HCT116 (cell line): ENCODE results near the gene FPR2. TPM values are rescaled to one million over a fixed set of nuclear protein-coding genes. Genes with fewer than 3 reads are reported as not detected.
A peak's percentile ranks its signal among the peaks of the same experiment; 100 is the strongest.

Experiments used
- ATAC-seq: fragments of 200-7000 bp; cut with Tn5 transposase; 2 replicates; pipeline ENCODE4 v1.9.1; 2020; ENCODE audit warnings: mild to moderate bottlenecking, moderate library complexity
- BruUV-seq: library from RNA; stranded (reverse); fragments of 400-500 nt; replicated peaks from 2 replicates; lab custom pipeline; 2021; lab: Mats Ljungman, UMichigan
- CTCF ChIA-PET: fragments of 300-600 bp; sonication (Branson Sonifier 250); formaldehyde crosslinking; loops from one replicate; lab custom pipeline; 2021; ENCODE audit warnings: antibody characterized with exemption; lab: Charles Lee
- POLR2A ChIA-PET: fragments of 300-600, 350-600 bp; sonication (Branson Sonifier 250); formaldehyde crosslinking; loops from one replicate; lab custom pipeline; 2021; ENCODE audit warnings: antibody characterized with exemption; lab: Charles Lee
- RAD21 ChIA-PET, 2 experiments: fragments of 300-600 bp; sonication (Branson Sonifier 250); formaldehyde crosslinking; loops; one replicate each; lab custom pipeline; 2023; ENCODE audit warnings: low total read pairs in 2 of 2; ENCODE audit not compliant: uncharacterized antibody in 2 of 2, unreplicated experiment in 2 of 2, low non-redundant PET in 1 of 2; lab: Charles Lee
- DNase-seq: peaks from one replicate; pipeline ENCODE4 v3.0.0-alpha.2; 2010; ENCODE audit warnings: low read depth, low spot score
- H2AFZ ChIP-seq: fragments of 200-600 bp; shearing (Covaris generic), sonication (generic); 2 replicates; pipeline ENCODE4 v1.6.1; 2017; ENCODE audit warnings: low read depth, mixed run types, mixed read lengths, antibody characterized with exemption, low read length; ENCODE audit not compliant: poor library complexity, severe bottlenecking
- H3K27ac ChIP-seq: 2 replicates; pipeline ENCODE4 v1.5.1; 2012; ENCODE audit warnings: low read depth, low read length
- H3K27me3 ChIP-seq: fragments of 200-600 bp; sonication (generic); 2 replicates; pipeline ENCODE4 v1.6.1; 2016; ENCODE audit warnings: mixed run types, low read length, mixed read lengths; ENCODE audit not compliant: insufficient read depth
- H3K36me3 ChIP-seq, 2 experiments: fragments of 200-500 bp in 1 of 2; fragments of 200-600 bp in 1 of 2; sonication (Bioruptor generic) in 1 of 2; sonication (generic) in 1 of 2; 2 replicates each; pipeline versions ENCODE4 v1.5.1 to v1.6.1; 2014 to 2016; ENCODE audit warnings: low read length in 2 of 2, inconsistent platforms in 1 of 2, mixed read lengths in 1 of 2, mixed run types in 1 of 2; ENCODE audit not compliant: insufficient read depth in 2 of 2, control insufficient read depth in 1 of 2
- H3K4me1 ChIP-seq, 2 experiments: fragments of 200-600 bp in 1 of 2; sonication (generic) in 1 of 2; 2 replicates each; pipeline versions ENCODE4 v1.5.1 to v1.6.1; 2012 to 2017; ENCODE audit warnings: low read length in 2 of 2, inconsistent platforms in 1 of 2, mild to moderate bottlenecking in 1 of 2, mixed read lengths in 1 of 2, mixed run types in 1 of 2, moderate library complexity in 1 of 2; ENCODE audit not compliant: insufficient read depth in 2 of 2, control insufficient read depth in 1 of 2
- H3K4me2 ChIP-seq: fragments of 200-600 bp; sonication (generic); 2 replicates; pipeline ENCODE4 v1.6.1; 2017; ENCODE audit warnings: mixed run types, low read length, mixed read lengths
- H3K4me3 ChIP-seq, 2 experiments: fragments of 200-600 bp in 1 of 2; sonication (generic) in 1 of 2; replicated peaks in 1 of 2; 2 replicates each; pipeline ENCODE4 v1.5.1; 2011 to 2016; ENCODE audit warnings: low read length in 2 of 2, control low read depth in 1 of 2, low read depth in 1 of 2, mild to moderate bottlenecking in 1 of 2, mixed read lengths in 1 of 2, mixed run types in 1 of 2
- H3K79me2 ChIP-seq: fragments of 200-600 bp; sonication (generic); 2 replicates; pipeline ENCODE4 v1.6.1; 2017; ENCODE audit warnings: mild to moderate bottlenecking, mixed run types, low read length, moderate library complexity, mixed read lengths; ENCODE audit not compliant: insufficient read depth
- H3K9ac ChIP-seq: fragments of 200-600 bp; sonication (generic); 2 replicates; pipeline ENCODE4 v1.6.1; 2016; ENCODE audit warnings: low read length, mixed read lengths
- H3K9me2 ChIP-seq: fragments of 200-600 bp; sonication (generic), shearing (Covaris generic); 2 replicates; pipeline ENCODE4 v1.6.1; 2017; ENCODE audit warnings: mixed run types, mild to moderate bottlenecking, moderate library complexity; ENCODE audit not compliant: insufficient read depth
- H3K9me3 ChIP-seq, 2 experiments: fragments of 200-500 bp in 1 of 2; fragments of 200-600 bp in 1 of 2; sonication (Bioruptor generic) in 1 of 2; sonication (generic) in 1 of 2; 2 replicates each; pipeline ENCODE4 v1.6.1; 2014 to 2017; ENCODE audit warnings: low read length in 2 of 2, mixed read lengths in 2 of 2, inconsistent platforms in 1 of 2, low read depth in 1 of 2, mild to moderate bottlenecking in 1 of 2, mixed run types in 1 of 2, moderate library complexity in 1 of 2; ENCODE audit not compliant: control insufficient read depth in 1 of 2, insufficient read depth in 1 of 2
- H4K20me1 ChIP-seq: fragments of 200-600 bp; sonication (generic), shearing (Covaris generic); 2 replicates; pipeline ENCODE4 v1.6.1; 2017; ENCODE audit warnings: mixed run types, mild to moderate bottlenecking, moderate library complexity; ENCODE audit not compliant: insufficient read depth
- ATF3 ChIP-seq: IDR thresholded peaks from 2 replicates; pipeline ENCODE4 v1.6.1; 2012
- CBX3 ChIP-seq: IDR thresholded peaks from 2 replicates; pipeline ENCODE4 v1.6.1; 2012; ENCODE audit warnings: low read depth
- CEBPB ChIP-seq: IDR thresholded peaks from 2 replicates; pipeline ENCODE4 v1.6.1; 2012; ENCODE audit warnings: low read depth
- EGR1 ChIP-seq: IDR thresholded peaks from 2 replicates; pipeline ENCODE4 v1.6.1; 2012; ENCODE audit warnings: low read depth
- EZH2 ChIP-seq: fragments of 200-600 bp; sonication (generic); IDR thresholded peaks from 2 replicates; pipeline ENCODE4 v1.6.1; 2017; ENCODE audit warnings: antibody characterized with exemption, mixed run types
- EZH2phosphoT487 ChIP-seq: fragments of 200-600 bp; IDR thresholded peaks from 2 replicates; pipeline ENCODE4 v1.6.1; 2018; ENCODE audit warnings: antibody characterized with exemption, borderline replicate concordance
- RAD21 ChIP-seq: IDR thresholded peaks from 2 replicates; pipeline ENCODE4 v1.6.1; 2012; ENCODE audit warnings: low read depth, mild to moderate bottlenecking
- SRF ChIP-seq: IDR thresholded peaks from 2 replicates; pipeline ENCODE4 v1.6.1; 2012; ENCODE audit warnings: low read depth
- TCF7L2 ChIP-seq: IDR thresholded peaks from 2 replicates; pipeline ENCODE4 v1.7.0; 2011; ENCODE audit warnings: borderline replicate concordance, inconsistent platforms; ENCODE audit not compliant: insufficient read depth, insufficient read length; ENCODE audit errors: extremely low read depth
- ZFX ChIP-seq: fragments of 450-650 bp; IDR thresholded peaks from 2 replicates; pipeline ENCODE4 v1.6.1; 2017
- intact Hi-C: fragments of 100-400 bp; cut with micrococcal nuclease; formaldehyde crosslinking; loops from 2 replicates; pipeline ENCODE4 v1.10.0; 2022
- total RNA-seq: library from RNA; stranded (reverse); gene quantifications from one replicate; pipeline ENCODE4 v1.2.1, GENCODE V29; 2021; ENCODE audit not compliant: unreplicated experiment
- TF ChIP-seq, protein P1 (sequence below), 3 experiments: fragments of 200-600 bp in 1 of 3; sonication (generic) in 1 of 3; IDR thresholded peaks in 2 of 3; conservative IDR thresholded peaks in 1 of 3; 2 replicates each; pipeline ENCODE4 v1.5.1; 2012 to 2017; ENCODE audit warnings: low read depth in 2 of 3, low read length in 2 of 3, antibody characterized with exemption in 1 of 3, borderline replicate concordance in 1 of 3, control low read depth in 1 of 3, mild to moderate bottlenecking in 1 of 3, mixed read lengths in 1 of 3, mixed run types in 1 of 3, moderate library complexity in 1 of 3; ENCODE audit not compliant: insufficient read depth in 1 of 3

Gene FPR2
- total RNA-seq, 1 experiment from 2014 or later, result not detected

DNA sequence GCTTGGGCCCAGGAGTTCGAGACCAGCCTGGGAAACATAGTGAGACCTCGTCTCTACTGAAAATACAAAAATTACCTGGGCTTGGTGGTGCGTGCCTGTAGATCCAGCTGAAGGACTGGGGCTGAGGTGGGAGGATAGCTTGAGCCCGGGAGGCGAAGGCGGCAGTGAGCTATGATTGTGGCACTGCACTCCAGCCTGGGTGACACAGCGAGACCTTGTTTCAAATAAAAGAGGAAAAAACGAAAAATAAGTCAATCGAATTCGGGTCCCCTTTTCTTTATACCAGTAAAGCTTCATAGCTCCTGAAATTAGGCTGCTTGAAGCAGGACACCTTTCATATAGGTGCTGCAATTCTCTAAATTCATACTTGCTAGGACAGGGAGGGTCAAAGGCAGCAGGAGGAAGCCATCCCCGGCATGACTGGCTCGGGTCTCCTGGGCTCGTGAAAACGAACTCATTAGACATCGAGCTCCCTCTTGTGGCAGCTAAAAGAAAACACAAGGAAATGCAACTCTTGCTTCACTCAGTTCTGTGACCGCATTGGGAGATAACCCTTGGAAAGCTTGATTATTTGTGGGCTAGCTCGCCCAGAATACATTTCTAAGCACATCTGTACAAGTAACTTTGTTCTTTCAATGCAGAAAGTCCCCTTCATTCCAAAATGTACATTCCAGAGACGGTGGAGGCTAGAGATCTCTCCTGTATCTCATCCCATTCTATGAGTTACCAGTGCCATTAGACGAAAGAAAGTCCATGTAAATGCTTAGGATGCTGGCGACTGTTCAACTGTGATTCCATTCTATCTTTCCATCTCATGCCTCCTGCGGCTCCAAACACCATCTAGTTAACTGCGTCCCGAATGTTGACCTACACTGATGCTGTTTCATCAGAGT is 16.8 kb downstream of the FPR2 start:
- no peak for TF ChIP-seq SRF
- TF ChIP-seq EGR1, result no peak
- peak; percentile 19; the same call in 1 of the 2 replicates for TF ChIP-seq CEBPB
- TF ChIP-seq TCF7L2, result no peak
- TF ChIP-seq ATF3, result no peak
- TF ChIP-seq RAD21, result peak; percentile 83
- no peak for TF ChIP-seq ZFX
- TF ChIP-seq EZH2, result no peak
- TF ChIP-seq CBX3, result no peak
- TF ChIP-seq EZH2phosphoT487, result no peak
- TF ChIP-seq, protein P1, sequence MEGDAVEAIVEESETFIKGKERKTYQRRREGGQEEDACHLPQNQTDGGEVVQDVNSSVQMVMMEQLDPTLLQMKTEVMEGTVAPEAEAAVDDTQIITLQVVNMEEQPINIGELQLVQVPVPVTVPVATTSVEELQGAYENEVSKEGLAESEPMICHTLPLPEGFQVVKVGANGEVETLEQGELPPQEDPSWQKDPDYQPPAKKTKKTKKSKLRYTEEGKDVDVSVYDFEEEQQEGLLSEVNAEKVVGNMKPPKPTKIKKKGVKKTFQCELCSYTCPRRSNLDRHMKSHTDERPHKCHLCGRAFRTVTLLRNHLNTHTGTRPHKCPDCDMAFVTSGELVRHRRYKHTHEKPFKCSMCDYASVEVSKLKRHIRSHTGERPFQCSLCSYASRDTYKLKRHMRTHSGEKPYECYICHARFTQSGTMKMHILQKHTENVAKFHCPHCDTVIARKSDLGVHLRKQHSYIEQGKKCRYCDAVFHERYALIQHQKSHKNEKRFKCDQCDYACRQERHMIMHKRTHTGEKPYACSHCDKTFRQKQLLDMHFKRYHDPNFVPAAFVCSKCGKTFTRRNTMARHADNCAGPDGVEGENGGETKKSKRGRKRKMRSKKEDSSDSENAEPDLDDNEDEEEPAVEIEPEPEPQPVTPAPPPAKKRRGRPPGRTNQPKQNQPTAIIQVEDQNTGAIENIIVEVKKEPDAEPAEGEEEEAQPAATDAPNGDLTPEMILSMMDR (IDR thresholded peaks at IDR 0.05 in 2 of 3, conservative IDR thresholded peaks at IDR 0.05 in 1 of 3; ENCODE audit: borderline replicate concordance in 1 of 3, insufficient read depth in 1 of 3, low read depth in 2 of 3, low read length in 2 of 3), result peak; percentile 57 to 71 (median 71); a peak in 5 of 6 replicates
- H3K36me3 ChIP-seq, result no peaks in the 10 kb centered on the region
- H3K4me2 ChIP-seq, result peak overlapping the region; percentile 38
- ChIA-PET POLR2A (no interaction called here), RAD21 (interaction anchor here (0.7 to 1.3 kb wide), 3 partner anchors 74 to 117 kb away, joined by 3 read pairs; no protein-coding TSS in a partner anchor), CTCF (interaction anchor here (0.6 to 2.7 kb wide), 23 partner anchors 10 to 459 kb away, joined by 3 to 22 read pairs (median 5); partner anchors contain the start of genes FPR1 and FPR2)
- H3K79me2 ChIP-seq, result no peaks in the 10 kb centered on the region
- H3K27ac ChIP-seq, result no peak overlapping the region
- peak; percentile 95 for ATAC-seq
- H3K4me3 ChIP-seq, result no peak overlapping the region
- H3K9me2 ChIP-seq, result no peaks in the 10 kb centered on the region
- peaks cover 0 to 4% of the 10 kb centered on the region in 2 experiments; a peak in 1 of 4 replicates for H3K4me1 ChIP-seq
- intact Hi-C loops, result loop anchor here (1.0 to 5.0 kb wide), 4 partner anchors 66 to 305 kb away; no protein-coding TSS in a partner anchor
- H4K20me1 ChIP-seq, result no peaks in the 10 kb centered on the region
- no TSS peak for BruUV-seq
- peak overlapping the region; percentile 88 for H2AFZ ChIP-seq
- no peaks in the 10 kb centered on the region for H3K9me3 ChIP-seq
- no peak overlapping the region for H3K9ac ChIP-seq
- H3K27me3 ChIP-seq, result no peaks in the 10 kb centered on the region
- DNase-seq, result peak; percentile 83
